ENCODE measurements around the gene PDE7B. TPM values are rescaled to one million over a fixed set of nuclear protein-coding genes. Genes with fewer than 3 reads are reported as not detected.
A peak's percentile ranks its signal among the peaks of the same experiment; 100 is the strongest.

Gene PDE7B
- total and polyA plus RNA-seq, 9 of the 15 experiments (the other 6 are each of a cell fraction or from before 2014, with no cell fraction given) = 0.01 TPM; not detected in 8

DNA sequence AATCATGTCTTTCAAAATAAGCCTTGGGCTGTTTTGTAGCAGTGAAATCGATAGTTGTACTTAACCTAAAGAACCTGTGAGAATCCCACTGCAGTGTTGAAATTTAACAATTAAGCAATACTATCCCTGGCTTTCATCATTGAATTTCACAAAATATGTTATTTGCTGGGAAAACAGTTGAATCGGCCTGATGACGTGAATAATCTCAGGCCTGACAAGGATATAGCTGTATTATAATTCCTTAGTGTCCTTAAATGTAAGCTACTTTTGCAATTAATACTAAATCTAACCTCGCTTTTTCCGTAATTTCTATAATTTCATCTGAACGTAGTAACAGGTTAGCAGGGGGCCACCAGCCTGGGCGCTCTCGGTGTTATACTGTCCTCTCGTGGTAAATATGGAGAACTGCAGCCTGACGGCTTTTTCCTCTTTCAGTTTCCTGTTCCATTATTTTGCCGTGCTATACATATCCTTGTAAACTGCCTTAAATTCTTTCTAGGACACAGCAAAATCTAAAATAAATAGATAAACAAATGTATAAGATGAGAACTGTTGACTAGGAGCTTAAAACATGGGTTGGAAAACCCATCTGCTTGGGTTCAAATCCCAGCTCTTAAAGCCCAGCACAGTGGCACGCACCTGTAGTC lies 374.6 kb downstream of the PDE7B start:
- Histone ChIP-seq H3K9me1 (ENCODE audit: control insufficient read depth, insufficient read depth, low read length) (no peaks in the 10 kb centered on the region), H3K27ac (ENCODE audit: extremely low read depth, low read depth, low read length) (no peak overlapping the region), H4K20me1 (replicated peaks; ENCODE audit: control insufficient read depth, insufficient read depth, low read length) (no peaks in the 10 kb centered on the region), H3K4me2 (ENCODE audit: insufficient read depth, low read length) (peak overlapping the region; percentile 64), H2AFZ (ENCODE audit: low read depth, low read length) (peak overlapping the region; percentile 63), H3K4me1 (replicated peaks in 1 of 2; ENCODE audit: control insufficient read depth in 2 of 2, insufficient read depth in 2 of 2, low read length in 2 of 2) (peaks cover 5 to 20% of the 10 kb centered on the region in 2 experiments; a peak in 4 of 5 replicates), H3K9me3 (replicated peaks; ENCODE audit: control insufficient read depth, insufficient read depth, low read depth, low read length) (0 out of 2 replicates have a peak, but pooled peaks cover 3% of the 10 kb centered on the region), H3K27me3 (ENCODE audit: control insufficient read depth in 2 of 2, insufficient read depth in 2 of 2, low read length in 2 of 2) (no peaks in the 10 kb centered on the region), H3K9ac (ENCODE audit: insufficient read depth in 1 of 2, low read depth in 2 of 2, low read length in 2 of 2) (peak overlapping the region in 1 of 2 experiments; percentile 20; a peak in 1 of 4 replicates), H3K36me3 (ENCODE audit: control insufficient read depth, insufficient read depth, low read length) (peaks cover 11% of the 10 kb centered on the region; the same call in 2 of the 3 replicates), H3K4me3 (no peak overlapping the region), H3K79me2 (ENCODE audit: control insufficient read depth, insufficient read depth, low read length) (no peaks in the 10 kb centered on the region)
- BruUV-seq (replicated peaks) = no TSS peak
- ChIA-PET CTCF (ENCODE audit: low intra/inter-chr PET ratio) (interaction anchor here (0.9 to 3.0 kb wide), 5 partner anchors 550 to 774 kb away, joined by 3 to 19 read pairs (median 6); no protein-coding TSS in a partner anchor), POLR2A (interaction anchor here (0.6 to 2.3 kb wide), 8 partner anchors 8 to 727 kb away, joined by 3 to 19 read pairs (median 6); partner anchors contain the start of genes BCLAF1 and MTFR2)
- DNase-seq (ENCODE audit: extremely low read depth in 1 of 4, low spot score in 3 of 4) (peak; percentile 75 to 83 (median 80)), ATAC-seq (peak; percentile 85), FAIRE-seq (peak; percentile 73)
- WGBS (ENCODE audit: insufficient coverage, low coverage, missing lambda C conversion rate) = 5% methylated on average over 12 of the region's 12 CpGs
- in situ Hi-C loops (cut with MboI) = loop anchor here (10.0 kb wide), 2 partner anchors 691 to 771 kb away; no protein-coding TSS in a partner anchor
- intact Hi-C loops (cut with micrococcal nuclease) = loop anchor here (1.0 to 10.0 kb wide), 8 partner anchors 24 to 774 kb away; no protein-coding TSS in a partner anchor
- TF ChIP-seq ZC3H4 (CRISPR knock-in tag; IDR thresholded peaks at IDR 0.05; ENCODE audit: borderline replicate concordance) = no peak
- no peak for TF ChIP-seq ZNF124 (CRISPR knock-in tag; IDR thresholded peaks at IDR 0.05)
- TF ChIP-seq, protein P1, sequence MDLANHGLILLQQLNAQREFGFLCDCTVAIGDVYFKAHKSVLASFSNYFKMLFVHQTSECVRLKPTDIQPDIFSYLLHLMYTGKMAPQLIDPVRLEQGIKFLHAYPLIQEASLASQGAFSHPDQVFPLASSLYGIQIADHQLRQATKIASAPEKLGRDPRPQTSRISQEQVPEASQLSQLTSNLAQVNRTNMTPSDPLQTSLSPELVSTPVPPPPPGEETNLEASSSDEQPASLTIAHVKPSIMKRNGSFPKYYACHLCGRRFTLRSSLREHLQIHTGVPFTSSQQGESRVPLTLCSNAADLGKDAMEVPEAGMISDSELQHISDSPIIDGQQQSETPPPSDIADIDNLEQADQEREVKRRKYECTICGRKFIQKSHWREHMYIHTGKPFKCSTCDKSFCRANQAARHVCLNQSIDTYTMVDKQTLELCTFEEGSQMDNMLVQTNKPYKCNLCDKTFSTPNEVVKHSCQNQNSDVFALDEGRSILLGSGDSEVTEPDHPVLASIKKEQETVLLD (IDR thresholded peaks at IDR 0.05) = no peak
- TF ChIP-seq NR2C1 (IDR thresholded peaks at IDR 0.05) = no peak
- no peak for TF ChIP-seq NR2C1 (tag; IDR thresholded peaks at IDR 0.05)
- no peak for TF ChIP-seq ZNF766 (CRISPR knock-in tag; conservative IDR thresholded peaks at IDR 0.05)
- TF ChIP-seq ZNF12 (CRISPR knock-in tag; IDR thresholded peaks at IDR 0.05) = no peak
- TF ChIP-seq ZNF592 (IDR thresholded peaks at IDR 0.05) = peak; percentile 16; the same call in 1 of the 2 replicates
- TF ChIP-seq, protein P2, sequence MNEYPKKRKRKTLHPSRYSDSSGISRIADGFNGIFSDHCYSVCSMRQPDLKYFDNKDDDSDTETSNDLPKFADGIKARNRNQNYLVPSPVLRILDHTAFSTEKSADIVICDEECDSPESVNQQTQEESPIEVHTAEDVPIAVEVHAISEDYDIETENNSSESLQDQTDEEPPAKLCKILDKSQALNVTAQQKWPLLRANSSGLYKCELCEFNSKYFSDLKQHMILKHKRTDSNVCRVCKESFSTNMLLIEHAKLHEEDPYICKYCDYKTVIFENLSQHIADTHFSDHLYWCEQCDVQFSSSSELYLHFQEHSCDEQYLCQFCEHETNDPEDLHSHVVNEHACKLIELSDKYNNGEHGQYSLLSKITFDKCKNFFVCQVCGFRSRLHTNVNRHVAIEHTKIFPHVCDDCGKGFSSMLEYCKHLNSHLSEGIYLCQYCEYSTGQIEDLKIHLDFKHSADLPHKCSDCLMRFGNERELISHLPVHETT (CRISPR knock-in tag; conservative IDR thresholded peaks at IDR 0.05 in 1 of 2, IDR thresholded peaks at IDR 0.05 in 1 of 2) = 0 out of 4 replicates have a peak, but pooled peaks of 1 of the 2 experiments have one; percentile 3
- no peak for TF ChIP-seq NONO (IDR thresholded peaks at IDR 0.05; ENCODE audit: low read depth in 2 of 2, low read length in 1 of 2)
- no peak for TF ChIP-seq HDGF (IDR thresholded peaks at IDR 0.05)
- TF ChIP-seq GABPB1 (CRISPR knock-in tag; IDR thresholded peaks at IDR 0.05) = no peak
- 0 out of 2 replicates have a peak, but pooled peaks have one; percentile 33 for TF ChIP-seq DIDO1 (tag; IDR thresholded peaks at IDR 0.05; ENCODE audit: low read depth)
- TF ChIP-seq RFX5 (IDR thresholded peaks at IDR 0.05; ENCODE audit: low read depth, low read length) = no peak
- TF ChIP-seq SMARCA4 (IDR thresholded peaks at IDR 0.05) = no peak
